Epithelial cell of esophagus (primary cell): ENCODE data around the gene PLA2G12A.

Experiments
- DNase-seq: peaks from one replicate; pipeline ENCODE4 v3.0.0; 2010; ENCODE audit warnings: low read depth
- H3K4me3 ChIP-seq: 2 replicates; pipeline ENCODE4 v1.5.1; 2011; ENCODE audit warnings: mild to moderate bottlenecking, low read length, control low read depth
- TF ChIP-seq, protein P1 (sequence below): IDR thresholded peaks from 2 replicates; pipeline ENCODE4 v1.5.1; 2011; ENCODE audit warnings: low read depth, mild to moderate bottlenecking, low read length, control low read depth, inconsistent platforms; ENCODE audit not compliant: insufficient read depth; ENCODE audit errors: missing control alignments

The PLA2G12A gene

DNA sequence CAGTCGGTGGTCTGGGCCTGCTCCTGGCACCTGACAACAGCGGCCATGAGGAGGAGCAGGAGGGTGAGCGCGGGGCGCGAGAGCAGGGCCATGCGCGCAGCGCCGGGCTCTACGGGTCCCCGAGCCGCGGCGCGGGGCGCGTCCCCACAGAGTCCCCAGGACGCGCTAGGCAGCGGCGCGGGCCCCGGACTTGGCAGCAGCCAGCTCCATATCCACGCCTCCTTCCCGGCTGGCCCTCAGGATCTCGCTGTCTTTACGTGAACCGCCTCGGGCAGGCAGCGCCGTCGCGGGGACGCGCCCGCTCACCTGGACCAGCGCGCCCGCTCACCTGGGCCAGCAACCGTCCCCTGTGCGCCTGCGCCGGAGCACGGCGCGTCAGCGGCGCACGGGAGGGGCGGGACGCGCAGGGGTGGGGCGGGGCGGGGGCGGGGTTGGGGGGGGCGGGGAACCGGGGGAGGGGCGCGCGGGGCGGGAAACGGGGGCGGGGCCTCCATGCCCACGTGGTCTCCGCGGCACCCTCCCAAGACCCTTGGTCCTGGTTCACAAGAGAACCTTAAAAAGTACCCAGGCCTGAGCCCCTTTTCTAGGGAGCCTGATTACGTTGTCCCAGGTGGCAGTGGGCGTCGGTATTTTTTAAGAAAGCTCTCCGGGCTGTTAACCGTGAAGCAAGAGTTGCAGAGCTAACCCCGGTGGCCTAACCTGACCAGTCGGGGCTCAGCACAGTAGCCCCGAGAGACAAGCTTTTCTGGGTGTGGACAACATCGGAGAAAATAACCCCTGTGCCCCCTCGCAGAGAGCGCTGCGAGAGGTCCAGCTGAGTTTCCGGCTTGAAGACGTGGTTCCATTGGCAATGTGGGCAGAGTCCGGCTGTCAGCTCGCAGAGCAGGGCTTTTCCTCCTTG lies at the start of gene PLA2G12A:
Gene PLA2G12A (minus strand): TSS at position 353 of the 901 bp plus-strand sequence. CDS start 261 bp downstream, at position 92.
- TF ChIP-seq, protein P1, sequence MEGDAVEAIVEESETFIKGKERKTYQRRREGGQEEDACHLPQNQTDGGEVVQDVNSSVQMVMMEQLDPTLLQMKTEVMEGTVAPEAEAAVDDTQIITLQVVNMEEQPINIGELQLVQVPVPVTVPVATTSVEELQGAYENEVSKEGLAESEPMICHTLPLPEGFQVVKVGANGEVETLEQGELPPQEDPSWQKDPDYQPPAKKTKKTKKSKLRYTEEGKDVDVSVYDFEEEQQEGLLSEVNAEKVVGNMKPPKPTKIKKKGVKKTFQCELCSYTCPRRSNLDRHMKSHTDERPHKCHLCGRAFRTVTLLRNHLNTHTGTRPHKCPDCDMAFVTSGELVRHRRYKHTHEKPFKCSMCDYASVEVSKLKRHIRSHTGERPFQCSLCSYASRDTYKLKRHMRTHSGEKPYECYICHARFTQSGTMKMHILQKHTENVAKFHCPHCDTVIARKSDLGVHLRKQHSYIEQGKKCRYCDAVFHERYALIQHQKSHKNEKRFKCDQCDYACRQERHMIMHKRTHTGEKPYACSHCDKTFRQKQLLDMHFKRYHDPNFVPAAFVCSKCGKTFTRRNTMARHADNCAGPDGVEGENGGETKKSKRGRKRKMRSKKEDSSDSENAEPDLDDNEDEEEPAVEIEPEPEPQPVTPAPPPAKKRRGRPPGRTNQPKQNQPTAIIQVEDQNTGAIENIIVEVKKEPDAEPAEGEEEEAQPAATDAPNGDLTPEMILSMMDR = no peak
- DNase-seq = peak; percentile 96
- peak within 1 kb of the TSS; percentile 93 for H3K4me3 ChIP-seq

DNA sequence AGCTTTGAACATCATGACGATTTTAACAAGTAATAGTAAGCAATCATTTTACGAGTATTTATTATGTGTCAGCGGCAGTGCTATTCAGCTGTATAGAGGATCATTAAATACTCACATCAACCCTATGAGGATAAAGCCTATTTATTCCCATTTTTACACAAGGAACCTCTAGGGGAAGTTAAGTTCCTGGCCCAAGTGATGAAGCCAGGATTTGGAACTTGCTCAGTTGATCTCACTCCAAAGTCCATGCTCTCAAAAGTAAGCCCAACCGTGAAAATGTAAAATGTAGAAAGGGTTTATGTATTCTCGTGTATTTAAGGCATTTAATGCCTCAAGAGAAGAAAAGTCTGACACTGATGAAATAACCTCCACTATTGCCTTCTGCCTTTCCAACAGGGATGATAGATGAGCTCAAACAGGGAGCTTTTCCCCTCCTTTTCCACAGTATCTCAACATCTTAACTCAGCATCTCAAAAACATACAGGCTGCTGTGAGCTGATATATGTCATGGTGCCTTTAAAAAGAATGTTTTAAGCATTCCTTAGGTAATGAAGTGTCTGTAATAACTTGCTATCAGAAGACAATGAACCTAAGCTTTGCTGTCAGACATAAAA lies 35.0 kb upstream of the PLA2G12A start:
- TF ChIP-seq, protein P1 = no peak
- DNase-seq = no peak
- H3K4me3 ChIP-seq = no peak overlapping the region

DNA sequence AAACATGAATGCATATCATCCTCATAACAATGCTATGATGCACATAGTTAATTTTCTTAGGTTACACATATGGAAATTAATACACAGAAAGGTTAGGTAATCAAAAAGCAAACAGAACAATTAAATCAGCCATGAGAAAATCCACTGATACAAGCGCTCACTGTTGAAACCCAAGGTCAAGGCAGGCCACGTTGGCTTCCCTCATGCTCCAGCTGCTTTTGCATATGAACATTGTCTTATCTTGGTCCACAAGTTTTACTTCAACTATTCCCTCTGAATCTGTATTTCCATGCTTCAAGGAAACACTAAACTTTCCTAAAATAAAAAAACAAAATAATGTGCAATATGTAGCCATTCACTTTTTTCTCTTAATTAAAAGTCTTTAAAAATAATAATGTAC lies 34.5 kb upstream of the PLA2G12A start:
- DNase-seq = peak; percentile 23
- no peak overlapping the region for H3K4me3 ChIP-seq
- TF ChIP-seq, protein P1 = no peak

DNA sequence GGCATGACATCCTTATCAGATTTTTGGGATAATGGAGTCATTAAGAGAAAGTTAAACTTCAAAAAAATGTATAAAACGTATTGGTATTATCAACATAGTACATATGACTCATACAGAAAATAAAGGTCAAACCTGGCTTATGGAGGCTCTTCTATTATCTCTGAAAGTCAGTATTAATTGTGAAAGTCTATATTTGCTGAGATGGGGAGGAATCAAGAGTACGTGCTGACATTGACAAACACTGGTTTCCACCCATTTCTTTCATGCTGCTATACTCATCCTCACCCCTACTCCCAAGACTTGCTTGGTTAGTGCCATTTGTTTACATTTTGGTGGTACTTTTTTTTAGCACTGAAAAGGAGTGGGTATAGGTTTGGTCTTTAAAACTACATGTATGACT lies 30.8 kb upstream of the PLA2G12A start:
- TF ChIP-seq, protein P1 = no peak
- DNase-seq = no peak
- no peak overlapping the region for H3K4me3 ChIP-seq

DNA sequence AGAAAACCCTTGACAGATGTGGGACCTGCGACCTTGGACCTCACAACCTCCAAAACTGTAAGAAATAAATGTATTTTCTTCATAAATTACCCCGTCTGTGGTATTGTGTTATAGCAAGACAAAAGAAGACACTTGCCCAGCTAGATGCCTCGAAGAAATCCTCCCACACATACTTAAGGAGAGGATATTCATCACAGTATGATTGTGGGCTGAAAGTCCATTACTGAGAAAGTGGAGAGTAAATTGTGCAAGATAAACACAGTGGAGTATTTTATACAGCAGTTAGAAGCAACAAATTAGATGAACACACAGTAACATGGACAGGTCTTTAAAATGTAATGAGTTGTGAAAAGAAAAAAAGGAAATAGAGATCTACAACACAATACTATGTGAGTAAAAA lies 25.8 kb upstream of the PLA2G12A start:
- H3K4me3 ChIP-seq = no peak overlapping the region
- DNase-seq = no peak
- TF ChIP-seq, protein P1 = no peak

DNA sequence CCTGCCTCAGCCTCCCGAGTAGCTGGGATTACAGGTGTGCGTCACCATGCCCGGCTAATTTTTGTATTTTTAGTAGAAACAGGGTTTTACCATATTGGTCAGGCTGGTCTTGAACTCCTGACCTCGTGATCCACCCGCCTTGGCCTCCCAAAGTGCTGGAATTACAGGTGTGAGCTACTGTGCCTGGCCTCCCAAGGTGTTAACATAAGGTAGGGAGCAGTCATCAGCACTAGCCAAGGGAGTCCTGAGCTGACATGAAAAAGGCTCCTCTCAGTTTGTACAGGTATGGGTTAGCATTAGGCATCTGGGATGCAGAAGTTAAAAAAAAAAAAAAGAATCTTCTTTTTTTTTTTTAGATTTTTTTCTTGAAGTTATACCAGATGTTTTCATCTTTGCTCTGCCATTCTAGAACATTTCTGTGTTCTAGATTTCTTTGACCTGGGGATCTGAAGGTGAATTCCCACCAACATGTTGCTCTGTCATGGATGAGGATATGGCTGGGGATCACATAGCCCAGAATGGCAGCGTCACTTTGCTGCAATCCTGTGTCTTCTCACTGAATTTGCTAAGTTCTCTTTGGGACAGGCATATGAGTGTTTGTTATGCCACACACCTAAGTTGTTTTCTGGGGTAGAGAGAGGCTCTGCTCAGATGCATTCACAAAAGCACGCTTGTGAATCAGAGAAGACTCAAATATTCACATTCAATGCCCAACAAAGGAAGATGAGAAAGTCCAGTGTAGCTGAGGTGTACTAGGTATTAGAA lies 24.4 kb upstream of the PLA2G12A start:
- DNase-seq = no peak
- TF ChIP-seq, protein P1 = no peak
- no peak overlapping the region for H3K4me3 ChIP-seq
